ENCODE results near the gene CCDC91.

CCDC91 gene

GRCh38 chr12:28231248-28231647 is 41.0 kb downstream of the CCDC91 start:
- Histone ChIP-seq H3K27ac (ENCODE audit: extremely low read depth, low read depth, low read length) (no peak overlapping the region), H3K36me3 (ENCODE audit: control insufficient read depth in 2 of 2, insufficient read depth in 1 of 2, low read length in 2 of 2) (no peaks in the 10 kb centered on the region), H3K4me3 (ENCODE audit: low read depth, low read length) (no peak overlapping the region), H3K4me1 (ENCODE audit: control insufficient read depth, insufficient read depth, low read length) (no peaks in the 10 kb centered on the region; the same call in 1 of the 2 replicates), H3K9me3 (ENCODE audit: control insufficient read depth, insufficient read depth, low read depth, low read length) (no peaks in the 10 kb centered on the region)
- TF ChIP-seq ZNF514 (tag by site-specific recombination; IDR thresholded peaks at IDR 0.05) (no peak), ZIC2 (tag by site-specific recombination; IDR thresholded peaks at IDR 0.05) (no peak), BCL11A (tag by site-specific recombination; IDR thresholded peaks at IDR 0.05; ENCODE audit: low read depth) (no peak), ZNF148 (tag by site-specific recombination; IDR thresholded peaks at IDR 0.05; ENCODE audit: borderline replicate concordance) (no peak), ZNF121 (tag by site-specific recombination; IDR thresholded peaks at IDR 0.05) (no peak)
- TF ChIP-seq, protein P1, sequence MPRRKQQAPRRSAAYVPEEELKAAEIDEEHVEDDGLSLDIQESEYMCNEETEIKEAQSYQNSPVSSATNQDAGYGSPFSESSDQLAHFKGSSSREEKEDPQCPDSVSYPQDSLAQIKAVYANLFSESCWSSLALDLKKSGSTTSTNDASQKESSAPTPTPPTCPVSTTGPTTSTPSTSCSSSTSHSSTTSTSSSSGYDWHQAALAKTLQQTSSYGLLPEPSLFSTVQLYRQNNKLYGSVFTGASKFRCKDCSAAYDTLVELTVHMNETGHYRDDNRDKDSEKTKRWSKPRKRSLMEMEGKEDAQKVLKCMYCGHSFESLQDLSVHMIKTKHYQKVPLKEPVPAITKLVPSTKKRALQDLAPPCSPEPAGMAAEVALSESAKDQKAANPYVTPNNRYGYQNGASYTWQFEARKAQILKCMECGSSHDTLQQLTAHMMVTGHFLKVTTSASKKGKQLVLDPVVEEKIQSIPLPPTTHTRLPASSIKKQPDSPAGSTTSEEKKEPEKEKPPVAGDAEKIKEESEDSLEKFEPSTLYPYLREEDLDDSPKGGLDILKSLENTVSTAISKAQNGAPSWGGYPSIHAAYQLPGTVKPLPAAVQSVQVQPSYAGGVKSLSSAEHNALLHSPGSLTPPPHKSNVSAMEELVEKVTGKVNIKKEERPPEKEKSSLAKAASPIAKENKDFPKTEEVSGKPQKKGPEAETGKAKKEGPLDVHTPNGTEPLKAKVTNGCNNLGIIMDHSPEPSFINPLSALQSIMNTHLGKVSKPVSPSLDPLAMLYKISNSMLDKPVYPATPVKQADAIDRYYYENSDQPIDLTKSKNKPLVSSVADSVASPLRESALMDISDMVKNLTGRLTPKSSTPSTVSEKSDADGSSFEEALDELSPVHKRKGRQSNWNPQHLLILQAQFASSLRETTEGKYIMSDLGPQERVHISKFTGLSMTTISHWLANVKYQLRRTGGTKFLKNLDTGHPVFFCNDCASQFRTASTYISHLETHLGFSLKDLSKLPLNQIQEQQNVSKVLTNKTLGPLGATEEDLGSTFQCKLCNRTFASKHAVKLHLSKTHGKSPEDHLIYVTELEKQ (tag by site-specific recombination; IDR thresholded peaks at IDR 0.05; ENCODE audit: borderline replicate concordance), result no peak
- ChIA-PET CTCF (interaction anchor here (1.3 kb wide), 1 partner anchor 10 kb away, joined by 3 read pairs; no protein-coding TSS in a partner anchor), POLR2A (no interaction called here)

GRCh38 chr12:28232211-28232928 is 42.1 kb downstream of the CCDC91 start:
- ChIA-PET POLR2A (no interaction called here), CTCF (interaction anchor here (1.3 kb wide), 1 partner anchor 11 kb away, joined by 3 read pairs; no protein-coding TSS in a partner anchor)
- no peak overlapping the region for H3K27ac ChIP-seq (ENCODE audit: extremely low read depth, low read depth, low read length)
- H3K9me3 ChIP-seq (ENCODE audit: control insufficient read depth, insufficient read depth, low read depth, low read length), result no peaks in the 10 kb centered on the region
- H3K4me1 ChIP-seq (ENCODE audit: control insufficient read depth, insufficient read depth, low read length), result no peaks in the 10 kb centered on the region; the same call in 1 of the 2 replicates
- H3K4me3 ChIP-seq (ENCODE audit: low read depth, low read length), result no peak overlapping the region
- TF ChIP-seq PRDM1 (tag by site-specific recombination; IDR thresholded peaks at IDR 0.05), result no peak
- TF ChIP-seq ZNF292 (tag by site-specific recombination; IDR thresholded peaks at IDR 0.05; ENCODE audit: borderline replicate concordance, low read depth), result no peak
- TF ChIP-seq PRDM4 (tag by site-specific recombination; IDR thresholded peaks at IDR 0.05), result no peak
- no peak for TF ChIP-seq ZNF114 (tag by site-specific recombination; IDR thresholded peaks at IDR 0.05)
- no peak for TF ChIP-seq ZNF843 (tag by site-specific recombination; IDR thresholded peaks at IDR 0.05)
- no peak for TF ChIP-seq KLF1 (tag by site-specific recombination; IDR thresholded peaks at IDR 0.05)
- TF ChIP-seq BCL11A (tag by site-specific recombination; IDR thresholded peaks at IDR 0.05; ENCODE audit: low read depth), result no peak
- no peak for TF ChIP-seq ZNF324 (tag by site-specific recombination; IDR thresholded peaks at IDR 0.05)
- no peak for TF ChIP-seq ZBTB7A (tag by site-specific recombination; IDR thresholded peaks at IDR 0.05; ENCODE audit: low read depth)
- no peak for TF ChIP-seq ZNF580 (tag by site-specific recombination; IDR thresholded peaks at IDR 0.05)
- TF ChIP-seq ZNF610 (tag by site-specific recombination; IDR thresholded peaks at IDR 0.05; ENCODE audit: borderline replicate concordance), result no peak
- no peak for TF ChIP-seq ZSCAN30 (tag by site-specific recombination; IDR thresholded peaks at IDR 0.05)
- TF ChIP-seq TRIM28 (IDR thresholded peaks at IDR 0.05; ENCODE audit: borderline replicate concordance, low read length), result no peak
- TF ChIP-seq GLIS1 (tag by site-specific recombination; IDR thresholded peaks at IDR 0.05), result no peak
- no peaks in the 10 kb centered on the region for H3K36me3 ChIP-seq (ENCODE audit: control insufficient read depth in 2 of 2, insufficient read depth in 1 of 2, low read length in 2 of 2)

Data from HEK293 (cell line).